T-helper 2 cell treated with Interferon-gamma antibody and Interleukin-4, amounts not matched to agents 5 μg/mL and 100 μg/mL, for 36 hours (primary cell): ENCODE results near the gene DACT2.

Experiments
- DNase-seq: peaks from one replicate; pipeline ENCODE4 v3.0.0; 2021; ENCODE audit warnings: low spot score
- H3K27ac Mint-ChIP-seq: one replicate; pipeline ENCODE4 v1.8.0; 2021; ENCODE audit warnings: mild to moderate bottlenecking, mixed read lengths
- H3K27me3 Mint-ChIP-seq: one replicate; pipeline ENCODE4 v1.8.0; 2021; ENCODE audit warnings: low read depth, mixed read lengths
- H3K36me3 Mint-ChIP-seq: one replicate; pipeline ENCODE4 v1.8.0; 2021; ENCODE audit warnings: low read depth, mixed read lengths
- H3K4me1 Mint-ChIP-seq: one replicate; pipeline ENCODE4 v1.8.0; 2021; ENCODE audit warnings: low read depth, mixed read lengths
- H3K4me3 Mint-ChIP-seq: one replicate; pipeline ENCODE4 v1.8.0; 2022; ENCODE audit warnings: mild to moderate bottlenecking, moderate library complexity, mixed read lengths
- H3K9me3 Mint-ChIP-seq: one replicate; pipeline ENCODE4 v1.8.0; 2021; ENCODE audit warnings: mixed read lengths

The DACT2 gene

DNA sequence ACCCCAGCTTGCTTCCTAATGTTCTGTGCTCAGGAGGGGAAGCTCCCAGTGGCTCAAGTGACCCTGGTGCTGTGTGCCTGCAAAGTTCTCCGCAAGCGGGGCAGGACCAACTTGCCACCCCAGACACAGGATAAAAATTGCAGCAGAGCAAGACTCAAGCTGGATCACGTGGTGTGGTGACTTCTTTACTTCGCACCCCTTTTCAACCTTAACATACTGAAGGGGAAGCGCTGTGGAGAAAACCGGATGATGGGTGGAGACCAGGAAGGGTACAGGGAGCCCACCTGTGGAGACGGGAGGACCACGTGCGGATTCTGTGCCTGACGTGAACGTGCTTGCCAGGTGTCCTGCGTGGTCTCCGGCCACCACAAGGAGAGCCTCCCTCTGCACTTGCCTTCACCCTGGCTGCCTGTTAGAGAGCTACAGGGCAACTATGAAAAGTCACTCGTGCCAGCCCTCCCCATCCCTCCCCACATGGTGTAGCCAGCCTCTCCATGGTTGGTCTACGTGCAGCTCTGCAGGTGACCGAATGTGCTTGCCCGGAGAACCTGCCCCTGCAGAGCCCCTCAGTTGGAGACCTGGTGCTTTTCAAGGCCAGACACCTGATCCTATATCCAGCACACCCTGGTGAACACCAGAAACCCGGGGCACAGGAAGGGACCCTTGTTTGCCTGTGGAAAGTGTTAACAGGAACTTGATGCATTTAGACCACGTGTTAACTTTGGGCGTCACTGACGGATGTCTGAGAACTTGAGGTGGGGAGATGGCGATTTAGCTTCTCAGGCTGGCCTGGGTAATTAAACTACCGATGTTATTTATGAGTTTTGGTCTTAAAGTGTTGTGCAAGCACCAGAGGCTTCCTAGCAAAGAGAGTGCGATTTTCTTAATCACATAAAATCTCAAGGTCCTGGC, 23.9 kb upstream of the DACT2 start:
- no peak overlapping the region for H3K4me3 Mint-ChIP-seq
- H3K36me3 Mint-ChIP-seq = no peaks in the 10 kb centered on the region
- no peaks in the 10 kb centered on the region for H3K4me1 Mint-ChIP-seq
- H3K27me3 Mint-ChIP-seq = peaks cover 9% of the 10 kb centered on the region
- DNase-seq = no peak
- no peak overlapping the region for H3K27ac Mint-ChIP-seq
- H3K9me3 Mint-ChIP-seq = no peaks in the 10 kb centered on the region

DNA sequence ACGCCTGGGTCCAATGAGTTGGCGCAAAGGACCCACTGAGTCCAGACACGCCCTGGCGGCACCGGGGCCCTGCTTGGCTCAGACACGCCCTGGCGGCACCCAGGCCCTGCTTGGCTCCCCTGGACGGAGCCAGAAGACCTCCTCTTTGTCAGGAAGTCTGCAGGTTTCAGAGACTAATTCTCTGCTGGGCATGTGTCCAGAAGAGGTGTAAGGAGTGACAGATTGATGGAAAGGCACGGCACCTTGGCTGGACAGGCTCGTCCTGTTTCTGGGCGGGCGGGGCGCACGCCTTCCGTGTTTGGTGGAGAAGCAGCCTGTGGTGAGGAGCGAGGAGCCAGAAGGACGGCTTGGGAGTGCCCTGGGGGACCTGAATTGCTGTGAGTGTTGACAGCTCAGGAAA, 23.1 kb upstream of the DACT2 start:
- Mint-ChIP-seq H3K36me3 (no peaks in the 10 kb centered on the region), H3K9me3 (no peaks in the 10 kb centered on the region), H3K4me3 (no peak overlapping the region), H3K4me1 (no peaks in the 10 kb centered on the region), H3K27ac (no peak overlapping the region), H3K27me3 (peaks cover 9% of the 10 kb centered on the region)
- no peak for DNase-seq

DNA sequence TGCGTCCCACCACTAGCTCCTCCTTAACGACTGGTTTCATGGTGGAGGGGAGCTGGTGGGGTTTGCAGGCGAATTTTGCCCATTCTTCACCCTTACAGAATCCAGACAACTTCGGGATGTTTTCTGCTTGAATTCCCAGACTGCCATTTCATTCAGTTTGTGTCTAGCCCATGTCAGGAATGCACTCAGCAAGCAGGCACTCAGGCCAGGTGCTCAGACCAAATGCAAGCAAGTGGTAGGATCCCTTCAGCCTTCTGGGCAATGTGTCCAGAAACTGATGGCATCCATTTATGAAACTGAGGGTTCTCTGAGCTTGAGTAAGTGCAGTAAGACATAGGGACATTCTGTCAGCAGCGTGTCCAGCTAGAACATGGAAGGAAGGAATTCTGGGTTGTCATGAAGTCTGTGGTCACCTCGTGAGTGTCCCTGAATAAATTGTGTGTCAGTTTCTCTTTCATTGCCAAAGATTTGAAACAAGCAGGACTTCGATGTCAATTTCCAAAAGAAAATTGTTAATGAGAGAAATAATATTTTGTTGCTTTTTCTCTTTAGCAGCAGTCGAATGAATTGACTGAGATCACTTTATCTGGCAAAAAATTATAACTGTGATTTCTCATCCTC, 21.8 kb upstream of the DACT2 start:
- no peak overlapping the region for H3K27ac Mint-ChIP-seq
- peaks cover 7% of the 10 kb centered on the region for H3K27me3 Mint-ChIP-seq
- H3K4me3 Mint-ChIP-seq = no peak overlapping the region
- no peaks in the 10 kb centered on the region for H3K36me3 Mint-ChIP-seq
- DNase-seq = no peak
- H3K4me1 Mint-ChIP-seq = no peaks in the 10 kb centered on the region
- H3K9me3 Mint-ChIP-seq = no peaks in the 10 kb centered on the region

DNA sequence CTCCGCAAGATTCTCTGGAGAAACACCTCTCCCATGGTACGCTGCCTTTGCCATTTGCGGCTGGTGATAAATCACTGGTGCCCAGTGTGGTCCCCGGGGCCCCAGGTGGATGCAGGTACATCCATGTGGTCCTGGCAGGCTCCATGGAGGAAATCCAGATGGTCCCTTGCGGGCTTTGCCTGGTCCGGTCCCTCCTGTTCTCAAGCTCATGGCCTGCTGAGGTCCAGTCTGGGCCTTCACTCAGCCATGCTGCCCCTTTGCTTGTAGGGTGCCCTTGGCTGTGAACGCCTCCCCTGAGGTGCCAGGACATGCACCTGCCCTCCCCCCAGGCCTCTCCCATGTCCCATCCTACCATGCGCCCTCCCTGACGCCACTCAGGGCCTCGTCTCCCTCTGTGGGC, 21.2 kb upstream of the DACT2 start:
- Mint-ChIP-seq H3K4me1 (no peaks in the 10 kb centered on the region), H3K27ac (no peak overlapping the region), H3K4me3 (no peak overlapping the region), H3K36me3 (no peaks in the 10 kb centered on the region), H3K9me3 (no peaks in the 10 kb centered on the region), H3K27me3 (peaks cover 7% of the 10 kb centered on the region)
- DNase-seq = no peak

DNA sequence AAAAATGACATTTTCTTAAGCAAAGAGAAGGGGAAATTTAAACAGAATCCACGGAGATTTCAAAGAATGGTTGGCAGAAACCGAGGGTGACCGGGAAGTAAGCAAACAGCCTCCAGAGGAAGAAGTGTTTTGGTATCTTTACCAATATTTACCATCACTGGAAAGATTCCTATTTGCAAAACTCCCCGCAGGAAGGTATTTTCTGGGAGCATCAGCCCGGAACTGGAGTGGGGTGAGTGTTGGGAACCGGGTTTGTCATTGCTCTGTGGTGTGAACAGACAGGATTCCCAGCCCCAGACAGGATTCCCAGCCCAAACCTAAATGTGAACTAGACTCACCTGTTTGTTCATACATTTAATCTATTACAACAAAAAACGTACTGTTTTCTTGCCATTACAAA, 19.2 kb upstream of the DACT2 start:
- no peaks in the 10 kb centered on the region for H3K36me3 Mint-ChIP-seq
- H3K9me3 Mint-ChIP-seq = no peaks in the 10 kb centered on the region
- no peak overlapping the region for H3K4me3 Mint-ChIP-seq
- H3K27ac Mint-ChIP-seq = no peak overlapping the region
- DNase-seq = no peak
- no peaks in the 10 kb centered on the region for H3K4me1 Mint-ChIP-seq
- H3K27me3 Mint-ChIP-seq = no peaks in the 10 kb centered on the region

DNA sequence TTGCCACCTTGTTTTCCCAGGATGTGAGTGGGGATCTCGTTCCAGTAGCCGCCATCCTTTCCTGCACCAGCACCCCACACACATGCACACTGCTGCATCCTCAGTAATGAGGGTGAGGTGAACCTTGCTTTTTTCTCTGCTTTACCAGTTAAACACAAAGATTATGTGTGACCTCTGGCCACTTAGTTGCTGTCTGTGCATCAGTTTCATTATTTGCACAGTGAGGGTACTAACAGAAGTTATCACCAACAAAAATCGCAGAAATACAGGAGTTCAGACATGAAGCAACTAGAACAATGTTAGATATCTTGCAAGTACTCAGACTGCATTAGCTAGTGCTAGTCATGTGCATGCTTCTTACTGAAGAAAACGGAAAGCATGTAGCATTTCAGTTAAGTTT, 17.4 kb upstream of the DACT2 start:
- Mint-ChIP-seq H3K9me3 (no peaks in the 10 kb centered on the region), H3K4me3 (no peak overlapping the region), H3K36me3 (no peaks in the 10 kb centered on the region), H3K27me3 (no peaks in the 10 kb centered on the region), H3K4me1 (no peaks in the 10 kb centered on the region), H3K27ac (no peak overlapping the region)
- no peak for DNase-seq

DNA sequence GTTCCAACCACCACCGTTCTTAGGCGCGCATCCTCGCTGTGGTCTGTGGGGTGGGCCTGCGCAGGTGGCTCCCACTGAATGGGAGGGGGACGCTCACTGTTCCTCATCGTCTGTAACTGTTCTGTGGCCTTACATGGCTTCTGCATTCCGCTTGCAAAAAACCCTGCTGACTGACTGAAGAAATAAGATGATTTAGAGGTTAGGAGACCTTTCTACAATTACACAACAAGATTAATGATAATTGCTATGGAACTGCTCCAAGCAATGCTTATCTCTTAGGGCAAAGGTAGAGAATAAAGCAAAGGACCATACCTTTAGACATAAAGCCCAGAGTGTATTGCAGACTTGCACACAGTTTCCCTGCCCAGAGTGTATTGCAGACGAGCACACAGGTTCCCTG, 14.4 kb upstream of the DACT2 start:
- no peak for DNase-seq
- H3K27me3 Mint-ChIP-seq = peaks cover 4% of the 10 kb centered on the region
- no peaks in the 10 kb centered on the region for H3K4me1 Mint-ChIP-seq
- no peaks in the 10 kb centered on the region for H3K9me3 Mint-ChIP-seq
- H3K27ac Mint-ChIP-seq = no peak overlapping the region
- H3K36me3 Mint-ChIP-seq = no peaks in the 10 kb centered on the region
- H3K4me3 Mint-ChIP-seq = no peak overlapping the region

DNA sequence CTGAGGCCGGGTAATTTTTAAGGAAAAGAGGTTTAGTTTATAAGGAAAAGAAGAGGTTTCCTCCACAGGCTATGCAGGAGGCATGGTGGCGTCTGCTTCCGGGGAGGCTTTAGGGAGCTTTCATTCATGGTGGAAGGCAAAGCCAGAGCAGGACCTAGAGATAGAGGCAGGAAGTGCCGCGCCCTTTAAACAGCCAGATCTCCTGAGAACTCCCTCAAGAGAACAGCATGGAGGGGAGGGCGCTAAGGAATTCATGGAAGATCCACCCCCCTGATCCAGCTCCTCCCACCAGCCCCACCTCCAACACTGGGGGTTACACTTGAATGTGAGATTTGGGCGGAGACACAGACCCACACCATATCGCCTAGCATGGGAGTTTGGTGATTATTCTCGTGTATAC, 13.9 kb upstream of the DACT2 start:
- Mint-ChIP-seq H3K4me1 (no peaks in the 10 kb centered on the region), H3K4me3 (no peak overlapping the region), H3K27me3 (peaks cover 4% of the 10 kb centered on the region), H3K27ac (no peak overlapping the region), H3K36me3 (no peaks in the 10 kb centered on the region), H3K9me3 (no peaks in the 10 kb centered on the region)
- no peak for DNase-seq

DNA sequence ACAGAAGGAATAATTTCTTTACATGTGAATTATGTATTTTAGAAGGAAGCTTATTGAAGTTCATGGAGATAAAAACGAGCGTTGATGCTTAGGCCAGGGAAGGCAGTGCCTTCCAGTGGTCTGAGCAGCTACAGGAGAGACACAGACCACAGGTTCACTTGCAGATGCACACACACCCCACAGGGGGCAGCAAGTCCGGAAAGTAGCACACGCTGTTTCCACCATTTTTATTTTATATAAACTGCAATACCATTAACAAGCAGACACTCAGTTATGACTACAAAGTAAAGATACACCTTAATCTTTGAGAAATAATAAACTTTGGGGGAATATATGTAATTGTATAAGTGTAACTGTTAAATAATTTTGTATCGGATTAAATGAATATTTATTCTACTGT, 13.5 kb upstream of the DACT2 start:
- DNase-seq = no peak
- H3K27me3 Mint-ChIP-seq = peaks cover 5% of the 10 kb centered on the region

DNA sequence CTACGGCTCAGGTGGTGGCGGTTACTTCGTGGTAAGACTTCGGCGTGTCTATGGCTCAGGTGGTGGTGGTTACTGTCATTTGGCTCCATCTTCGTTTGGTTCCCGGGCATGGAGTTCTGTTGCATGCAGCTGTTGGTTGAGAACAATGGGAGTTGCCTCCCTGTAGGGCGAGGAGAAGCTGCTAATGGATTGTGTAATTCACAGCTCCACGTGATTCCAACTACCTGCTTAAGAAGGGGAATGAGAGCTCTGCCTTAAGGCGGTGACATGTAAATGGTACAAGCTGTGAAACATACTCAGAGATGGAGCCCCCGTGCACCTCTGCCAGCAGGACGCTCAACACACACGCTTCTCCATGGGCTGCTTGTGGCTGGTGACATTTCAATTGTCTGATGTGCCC, 12.4 kb upstream of the DACT2 start:
- Mint-ChIP-seq H3K27ac (no peak overlapping the region), H3K4me1 (no peaks in the 10 kb centered on the region), H3K27me3 (peaks cover 7% of the 10 kb centered on the region), H3K9me3 (no peaks in the 10 kb centered on the region), H3K4me3 (no peak overlapping the region), H3K36me3 (no peaks in the 10 kb centered on the region)
- no peak for DNase-seq

More for the DNA sequence above, 13.5 kb upstream of the DACT2 start:
- Mint-ChIP-seq H3K27ac (no peak overlapping the region), H3K9me3 (no peaks in the 10 kb centered on the region), H3K4me1 (no peaks in the 10 kb centered on the region), H3K4me3 (no peak overlapping the region), H3K36me3 (no peaks in the 10 kb centered on the region)

DNA sequence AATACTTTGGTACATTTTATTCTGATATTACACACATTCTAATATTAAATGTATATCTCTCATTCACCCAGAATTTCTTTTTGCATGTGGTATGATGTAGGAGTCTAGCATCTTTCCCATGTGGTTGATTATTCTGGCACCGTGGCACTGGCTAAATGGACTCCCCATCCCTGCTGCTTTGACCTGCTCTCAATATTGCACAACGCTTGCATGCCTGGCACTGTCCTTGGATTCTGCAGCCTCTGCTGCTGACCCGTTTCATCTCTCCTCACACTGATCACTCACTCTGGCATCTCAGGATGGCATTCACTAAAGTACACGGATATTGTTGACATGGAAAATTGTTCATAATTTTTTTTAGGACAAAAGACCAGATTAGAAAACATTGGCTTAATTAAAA, 11.5 kb upstream of the DACT2 start:
- no peak overlapping the region for H3K27ac Mint-ChIP-seq

DNA sequence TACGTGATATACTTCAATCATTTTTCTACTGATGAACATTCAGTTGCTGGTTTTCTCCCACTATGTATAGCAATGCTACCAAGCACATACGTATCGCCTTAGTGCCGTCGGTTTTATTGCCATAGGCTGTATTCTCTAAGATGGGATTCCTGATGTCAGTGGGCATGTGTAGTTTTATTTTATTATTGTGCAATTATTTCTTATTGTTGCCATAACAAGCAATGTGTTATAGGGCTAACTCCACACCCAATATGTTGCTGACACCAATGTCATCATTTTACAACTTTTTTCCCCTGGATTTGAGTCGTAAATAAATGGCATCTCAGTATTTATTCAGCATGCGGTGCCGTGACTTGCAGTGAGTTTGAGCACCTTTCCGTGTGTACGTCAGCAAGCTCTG, 10.8 kb upstream of the DACT2 start:
- no peak for DNase-seq
- Mint-ChIP-seq H3K4me1 (no peaks in the 10 kb centered on the region), H3K9me3 (no peaks in the 10 kb centered on the region), H3K27ac (no peak overlapping the region), H3K4me3 (no peak overlapping the region), H3K36me3 (no peaks in the 10 kb centered on the region), H3K27me3 (peaks cover 22% of the 10 kb centered on the region)

More for the DNA sequence above, 11.5 kb upstream of the DACT2 start:
- Mint-ChIP-seq H3K9me3 (no peaks in the 10 kb centered on the region), H3K36me3 (no peaks in the 10 kb centered on the region), H3K27me3 (peaks cover 15% of the 10 kb centered on the region), H3K4me1 (no peaks in the 10 kb centered on the region), H3K4me3 (no peak overlapping the region)
- DNase-seq = no peak

DNA sequence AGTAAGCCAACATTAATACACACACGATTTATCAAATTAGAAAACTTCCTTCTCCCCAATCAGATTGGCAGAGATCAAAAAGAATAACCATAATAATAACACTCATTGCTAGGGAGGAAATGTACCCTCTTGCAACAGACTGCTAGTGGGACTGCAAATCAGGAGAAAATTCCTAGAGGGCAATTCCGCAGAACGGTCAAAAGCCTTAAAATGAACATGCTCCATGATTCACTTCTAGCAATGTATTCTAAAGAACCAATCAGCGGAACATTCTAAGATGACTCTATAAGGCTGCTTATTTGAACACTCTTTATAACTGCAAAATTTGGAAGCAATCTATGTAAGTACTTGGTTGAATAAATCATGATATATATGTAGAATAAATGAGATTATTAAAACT, 8.5 kb upstream of the DACT2 start:
- Mint-ChIP-seq H3K27me3 (peaks cover 25% of the 10 kb centered on the region), H3K27ac (no peak overlapping the region), H3K36me3 (no peaks in the 10 kb centered on the region), H3K9me3 (no peaks in the 10 kb centered on the region), H3K4me1 (peaks cover 9% of the 10 kb centered on the region), H3K4me3 (no peak overlapping the region)
- no peak for DNase-seq

DNA sequence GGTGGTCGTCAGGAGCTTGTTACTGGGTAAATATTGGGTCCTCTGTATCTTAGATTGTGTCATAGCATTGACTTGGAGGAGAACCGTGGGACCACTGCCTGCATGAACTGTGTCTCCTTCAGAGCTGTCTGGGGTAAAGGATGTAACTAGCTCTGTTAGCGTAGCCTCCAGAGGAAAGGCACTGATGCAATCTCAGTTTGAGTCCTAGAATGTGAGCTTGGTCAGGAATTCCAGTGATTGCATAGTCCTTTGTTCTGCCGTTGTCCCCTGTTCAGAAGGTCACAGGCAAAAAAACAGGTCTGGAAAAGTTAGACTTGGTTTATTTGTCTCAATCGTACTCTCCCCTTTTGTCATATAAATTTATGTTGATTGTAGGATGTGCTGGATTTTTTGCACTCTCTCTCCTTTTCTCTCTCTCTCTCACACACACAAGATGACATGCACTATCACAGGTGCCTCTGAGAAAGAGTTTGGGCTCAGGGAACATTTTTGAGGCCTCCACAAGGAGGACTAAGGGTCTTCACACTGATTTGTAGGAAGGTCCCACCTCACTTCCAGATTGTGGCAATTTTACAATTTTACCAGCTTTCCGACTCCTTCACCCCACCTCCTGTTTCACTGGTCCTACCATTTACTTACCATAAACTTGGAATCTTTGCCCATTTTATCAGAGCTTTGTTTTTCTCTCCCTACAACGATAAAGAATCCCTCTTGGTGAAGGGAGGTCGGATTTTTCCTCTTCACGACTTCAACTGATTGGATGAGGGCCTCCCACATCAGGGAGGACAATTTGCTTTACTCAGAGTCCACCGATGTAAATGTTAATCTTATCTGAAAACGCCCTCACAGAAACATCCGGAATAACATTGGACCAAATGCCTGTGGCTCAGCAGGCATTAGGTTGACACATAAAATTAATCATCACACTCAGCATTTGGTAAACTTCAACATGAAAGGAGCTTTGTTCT, 7.0 kb upstream of the DACT2 start:
- no peak overlapping the region for H3K27ac Mint-ChIP-seq
- no peak overlapping the region for H3K4me3 Mint-ChIP-seq
- no peak for DNase-seq
- H3K27me3 Mint-ChIP-seq = peaks cover 27% of the 10 kb centered on the region
- H3K36me3 Mint-ChIP-seq = no peaks in the 10 kb centered on the region
- no peaks in the 10 kb centered on the region for H3K9me3 Mint-ChIP-seq
- peaks cover 11% of the 10 kb centered on the region for H3K4me1 Mint-ChIP-seq
